Chondrocyte (in vitro differentiated cells): Measurements from ENCODE around the gene SPSB1. TPM values are rescaled to one million over a fixed set of nuclear protein-coding genes. Genes with fewer than 3 reads are reported as not detected.

Experiments
- DNase-seq: peaks from one replicate; pipeline ENCODE4 v3.0.0; 2021; ENCODE audit warnings: mixed read lengths, low spot score
- H3K27ac Mint-ChIP-seq: one replicate; pipeline ENCODE4 v1.8.0; 2021; ENCODE audit warnings: mild to moderate bottlenecking, moderate library complexity, mixed read lengths; ENCODE audit not compliant: unreplicated experiment
- H3K27me3 Mint-ChIP-seq: 2 replicates; pipeline ENCODE4 v1.8.0; 2021; ENCODE audit warnings: low read depth, mixed read lengths
- H3K36me3 Mint-ChIP-seq: 2 replicates; pipeline ENCODE4 v1.8.0; 2021; ENCODE audit warnings: low read depth, mixed read lengths
- H3K4me1 Mint-ChIP-seq: 2 replicates; pipeline ENCODE4 v1.8.0; 2021; ENCODE audit warnings: low read depth, mild to moderate bottlenecking, mixed read lengths
- H3K4me3 Mint-ChIP-seq: one replicate; pipeline ENCODE4 v1.8.0; 2021; ENCODE audit warnings: mild to moderate bottlenecking, moderate library complexity, mixed read lengths; ENCODE audit not compliant: unreplicated experiment
- H3K9me3 Mint-ChIP-seq: 2 replicates; pipeline ENCODE4 v1.8.0; 2021; ENCODE audit warnings: low read depth, mixed read lengths
- total RNA-seq: library from RNA; stranded (reverse); gene quantifications from 3 replicates; pipeline ENCODE4 v1.2.1, GENCODE V29; 2021
- TF ChIP-seq, protein P1 (sequence below): fragments of 200-600 bp; sonication (generic); IDR thresholded peaks from 2 replicates; pipeline ENCODE4 v1.5.0; 2021; ENCODE audit warnings: antibody characterized with exemption, mild to moderate bottlenecking, moderate library complexity

SPSB1 gene
- total RNA-seq, 1 donor from 2014 or later, result 173 TPM

DNA sequence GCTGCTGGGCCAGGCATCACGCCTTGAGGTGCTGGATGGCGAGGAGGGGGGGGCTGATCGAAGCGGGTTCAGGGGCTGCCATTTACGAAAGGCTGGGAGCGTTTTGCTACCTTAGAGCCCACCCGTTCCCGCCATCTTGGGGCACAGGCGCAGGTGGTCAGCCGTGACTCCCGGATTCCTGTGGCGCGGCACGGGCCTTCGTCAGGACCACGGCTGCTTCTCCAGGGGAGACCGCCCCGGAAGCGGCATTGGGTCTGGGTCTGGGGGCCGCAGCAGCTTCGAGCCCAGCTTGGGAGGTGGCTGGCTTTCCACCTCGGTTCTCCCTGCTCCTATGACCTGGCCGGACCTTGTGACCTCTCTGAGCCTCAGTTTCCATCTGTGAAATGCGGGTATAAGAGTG is 23.8 kb downstream of the SPSB1 start:
- H3K27me3 Mint-ChIP-seq, result no peaks in the 10 kb centered on the region
- H3K9me3 Mint-ChIP-seq, result no peaks in the 10 kb centered on the region
- peaks cover 26% of the 10 kb centered on the region for H3K36me3 Mint-ChIP-seq
- peaks cover 89% of the 10 kb centered on the region for H3K4me1 Mint-ChIP-seq
- no peak for DNase-seq
- H3K4me3 Mint-ChIP-seq, result no peak overlapping the region
- TF ChIP-seq, protein P1, sequence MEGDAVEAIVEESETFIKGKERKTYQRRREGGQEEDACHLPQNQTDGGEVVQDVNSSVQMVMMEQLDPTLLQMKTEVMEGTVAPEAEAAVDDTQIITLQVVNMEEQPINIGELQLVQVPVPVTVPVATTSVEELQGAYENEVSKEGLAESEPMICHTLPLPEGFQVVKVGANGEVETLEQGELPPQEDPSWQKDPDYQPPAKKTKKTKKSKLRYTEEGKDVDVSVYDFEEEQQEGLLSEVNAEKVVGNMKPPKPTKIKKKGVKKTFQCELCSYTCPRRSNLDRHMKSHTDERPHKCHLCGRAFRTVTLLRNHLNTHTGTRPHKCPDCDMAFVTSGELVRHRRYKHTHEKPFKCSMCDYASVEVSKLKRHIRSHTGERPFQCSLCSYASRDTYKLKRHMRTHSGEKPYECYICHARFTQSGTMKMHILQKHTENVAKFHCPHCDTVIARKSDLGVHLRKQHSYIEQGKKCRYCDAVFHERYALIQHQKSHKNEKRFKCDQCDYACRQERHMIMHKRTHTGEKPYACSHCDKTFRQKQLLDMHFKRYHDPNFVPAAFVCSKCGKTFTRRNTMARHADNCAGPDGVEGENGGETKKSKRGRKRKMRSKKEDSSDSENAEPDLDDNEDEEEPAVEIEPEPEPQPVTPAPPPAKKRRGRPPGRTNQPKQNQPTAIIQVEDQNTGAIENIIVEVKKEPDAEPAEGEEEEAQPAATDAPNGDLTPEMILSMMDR, result no peak
- H3K27ac Mint-ChIP-seq, result peak overlapping the region; percentile 99

DNA sequence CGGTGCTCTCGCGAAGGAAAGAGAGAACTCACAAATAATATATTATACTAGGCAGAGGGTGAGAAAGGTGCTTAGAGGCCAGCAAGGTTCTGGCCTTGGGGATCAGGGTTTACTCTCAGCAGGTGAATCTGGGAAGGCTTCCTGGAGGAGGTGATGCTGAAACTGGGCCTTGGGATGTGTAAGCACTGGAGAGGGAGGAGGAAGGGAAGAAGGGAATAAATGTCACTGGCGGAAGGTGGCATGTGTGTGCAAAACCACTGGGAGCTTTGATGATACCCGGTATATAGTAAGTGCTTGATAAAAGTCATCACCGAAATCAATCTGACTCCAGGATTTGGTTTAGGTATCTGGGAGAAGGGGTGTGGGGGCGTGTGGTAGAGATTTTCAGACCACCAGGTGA is 24.4 kb downstream of the SPSB1 start:
- Mint-ChIP-seq H3K4me1 (peaks cover 92% of the 10 kb centered on the region), H3K27me3 (no peaks in the 10 kb centered on the region), H3K9me3 (no peaks in the 10 kb centered on the region), H3K36me3 (peaks cover 29% of the 10 kb centered on the region), H3K4me3 (peak overlapping the region; percentile 16), H3K27ac (peak overlapping the region; percentile 96)
- DNase-seq, result no peak
- TF ChIP-seq, protein P1, result no peak

DNA sequence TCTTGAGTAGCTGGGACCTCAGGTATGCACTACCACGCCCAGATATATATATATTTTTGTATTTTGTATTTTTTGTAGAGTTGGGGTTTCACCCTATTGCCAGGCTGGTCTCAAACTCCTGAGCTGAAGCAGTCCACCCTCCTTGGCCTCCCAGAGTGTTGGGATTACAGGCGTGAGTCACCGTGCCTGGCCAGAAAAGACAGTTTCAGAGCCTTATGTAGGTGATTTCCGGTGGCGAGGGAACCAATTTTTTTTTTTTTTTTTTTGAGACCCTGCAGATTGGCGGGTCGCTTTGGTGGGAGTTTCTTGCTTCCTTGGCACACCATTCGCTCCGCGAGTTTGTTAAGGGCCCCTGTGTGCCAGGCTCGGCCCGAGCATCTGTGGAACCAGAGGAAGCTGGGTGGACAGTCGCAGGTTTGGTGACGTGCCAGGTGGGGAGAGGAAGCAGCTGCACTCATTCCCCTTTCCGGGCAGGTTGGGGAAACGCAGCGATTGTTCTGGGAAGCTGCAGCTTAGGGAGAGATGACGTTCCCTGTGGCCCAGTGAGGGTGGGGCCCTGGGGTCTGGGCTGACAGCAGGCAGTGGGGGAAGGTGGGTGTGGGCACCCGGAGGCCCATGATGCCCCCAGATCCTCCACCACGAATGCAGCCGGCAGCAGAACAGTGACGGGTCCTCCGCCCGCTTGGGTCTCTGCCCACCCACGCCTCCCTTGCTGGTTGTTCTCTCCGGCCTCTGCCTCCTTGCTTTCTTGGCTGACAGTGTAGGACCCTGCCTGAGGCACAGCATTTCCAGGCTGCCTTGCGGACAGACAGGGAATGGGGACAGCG is 25.1 kb downstream of the SPSB1 start:
- DNase-seq, result no peak
- TF ChIP-seq, protein P1, result no peak
- Mint-ChIP-seq H3K4me1 (peaks cover 92% of the 10 kb centered on the region), H3K4me3 (peak overlapping the region; percentile 2), H3K27me3 (no peaks in the 10 kb centered on the region), H3K36me3 (peaks cover 32% of the 10 kb centered on the region), H3K27ac (peak overlapping the region; percentile 96), H3K9me3 (no peaks in the 10 kb centered on the region)

DNA sequence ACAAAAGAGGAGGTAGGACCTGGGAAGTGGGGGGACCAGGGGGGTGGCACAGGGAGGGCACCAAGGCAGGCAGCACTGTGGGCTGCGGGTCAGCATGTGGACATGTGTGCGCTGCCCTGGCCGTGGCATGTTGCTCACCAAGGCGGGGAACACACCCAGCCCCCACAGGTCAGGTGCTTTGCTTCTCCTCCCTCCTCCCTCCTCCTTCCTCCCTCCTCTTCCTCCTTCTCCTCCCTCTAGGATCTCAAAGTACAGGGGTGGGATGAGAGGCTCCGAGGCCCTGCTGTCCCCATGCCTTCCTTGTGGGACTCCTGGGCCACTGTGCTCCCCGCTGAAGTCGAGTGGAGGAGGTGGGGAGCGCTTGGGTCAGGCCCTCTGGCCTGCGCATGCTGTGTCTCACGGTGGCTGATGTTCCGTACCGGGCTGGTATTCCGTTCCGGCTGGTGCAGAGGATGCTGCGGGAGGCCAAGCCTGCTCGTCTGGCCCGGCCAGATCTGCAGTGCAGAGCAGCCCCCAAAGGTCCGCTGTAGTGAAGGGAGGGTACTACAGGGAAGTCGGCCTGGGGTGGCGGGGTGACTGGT is 26.6 kb downstream of the SPSB1 start:
- no peak overlapping the region for H3K4me3 Mint-ChIP-seq
- TF ChIP-seq, protein P1, result no peak
- peaks cover 33% of the 10 kb centered on the region for H3K36me3 Mint-ChIP-seq
- peaks cover 96% of the 10 kb centered on the region for H3K4me1 Mint-ChIP-seq
- peak overlapping the region; percentile 96 for H3K27ac Mint-ChIP-seq
- no peaks in the 10 kb centered on the region for H3K9me3 Mint-ChIP-seq
- H3K27me3 Mint-ChIP-seq, result no peaks in the 10 kb centered on the region
- DNase-seq, result no peak

DNA sequence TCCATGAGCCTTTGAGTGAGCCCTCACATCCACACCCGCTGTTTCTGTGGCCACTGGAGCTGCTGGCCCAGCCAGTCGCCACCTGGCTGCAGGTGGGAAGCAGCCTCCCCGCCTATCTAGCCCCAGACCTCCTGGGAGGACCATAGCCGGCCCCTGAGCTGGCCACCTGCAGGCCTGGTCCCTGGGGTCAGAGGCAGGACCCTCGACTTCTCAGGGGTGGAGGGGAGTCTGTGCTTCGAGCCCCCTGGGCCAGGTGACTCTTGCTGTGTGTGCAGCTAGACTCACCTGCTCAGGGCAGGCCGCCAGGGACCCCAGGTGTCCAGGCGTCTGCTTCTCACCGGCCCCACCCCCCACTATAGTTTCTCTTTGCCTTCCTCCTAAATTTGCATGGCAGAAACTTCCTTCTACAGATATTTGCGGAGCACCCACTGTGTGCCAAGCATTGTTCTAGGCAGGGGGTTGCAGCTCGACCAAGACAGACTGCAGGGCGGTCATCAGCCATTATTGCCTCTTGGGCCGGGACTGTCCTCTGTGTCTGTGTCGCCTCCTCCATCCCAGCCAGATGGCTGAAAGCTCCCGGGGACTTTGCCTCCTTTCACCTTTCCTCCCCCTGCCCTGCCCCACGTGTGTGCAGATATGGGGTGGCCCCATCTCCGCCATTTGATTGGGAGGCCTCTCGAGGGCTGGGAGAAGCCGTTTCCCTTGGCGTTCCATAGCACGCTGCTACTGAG is 27.3 kb downstream of the SPSB1 start:
- Mint-ChIP-seq H3K4me3 (peak overlapping the region; percentile 33), H3K27me3 (no peaks in the 10 kb centered on the region), H3K9me3 (no peaks in the 10 kb centered on the region), H3K36me3 (peaks cover 30% of the 10 kb centered on the region), H3K27ac (peak overlapping the region; percentile 99), H3K4me1 (peaks cover 96% of the 10 kb centered on the region)
- TF ChIP-seq, protein P1, result no peak
- no peak for DNase-seq
